GM21390 (cell line): ENCODE data around the gene NUDT5.

Experiments
- ATAC-seq: cut with Tn5 transposase; IDR thresholded peaks from one replicate; pipeline ENCODE4 v1.9.1; 2021; ENCODE audit not compliant: unreplicated experiment

The NUDT5 gene

GRCh38 chr10:12165999-12166775, 29.5 kb downstream of the NUDT5 start:
- no peak for ATAC-seq

GRCh38 chr10:12165036-12165435, 30.7 kb downstream of the NUDT5 start:
- ATAC-seq = no peak

GRCh38 chr10:12164085-12164484, 31.6 kb downstream of the NUDT5 start:
- no peak for ATAC-seq

- ATAC-seq = no peak
Measured at GRCh38 chr10:12162927-12163326, 32.8 kb downstream of the NUDT5 start.

- ATAC-seq = no peak
Measured at GRCh38 chr10:12160664-12161063, 35.0 kb downstream of the NUDT5 start.

- ATAC-seq = no peak
Measured at GRCh38 chr10:12158111-12158510, 37.6 kb downstream of the NUDT5 start.

- no peak for ATAC-seq
Measured at GRCh38 chr10:12156367-12157123, 39.1 kb downstream of the NUDT5 start.

GRCh38 chr10:12154516-12154915, 41.2 kb downstream of the NUDT5 start:
- no peak for ATAC-seq

- no peak for ATAC-seq
Measured at GRCh38 chr10:12150163-12150562, 45.5 kb downstream of the NUDT5 start.

GRCh38 chr10:12144538-12144937, 51.2 kb downstream of the NUDT5 start:
- no peak for ATAC-seq

- ATAC-seq = no peak
Measured at GRCh38 chr10:12140038-12140437, 55.7 kb downstream of the NUDT5 start.

GRCh38 chr10:12135631-12136030, 60.1 kb downstream of the NUDT5 start:
- ATAC-seq = no peak

GRCh38 chr10:12130237-12130872, 65.3 kb downstream of the NUDT5 start:
- ATAC-seq = peak; percentile 40

GRCh38 chr10:12129222-12130111, 66.2 kb downstream of the NUDT5 start, which contains the start of gene SEC61A2:
SEC61A2 (plus strand) TSS chr10:12129677; CDS start chr10:12129788, 111 bp downstream.
- ATAC-seq = peak; percentile 88

- ATAC-seq = peak; percentile 26
Measured at GRCh38 chr10:12121673-12122072, 74.0 kb downstream of the NUDT5 start.
